H1 (cell line): Measurements from ENCODE around the gene STXBP6. TPM values are rescaled to one million over a fixed set of nuclear protein-coding genes. Genes with fewer than 3 reads are reported as not detected.

Source experiments
- CHD1 ChIP-seq: IDR thresholded peaks from 2 replicates; pipeline ENCODE4 v1.6.1; 2012; ENCODE audit warnings: low read depth, low read length, improper control_type of control experiment
- EP300 ChIP-seq, 2 experiments: IDR thresholded peaks; 1 replicate in 1 of 2; 2 replicates in 1 of 2; pipeline ENCODE4 v1.6.1; 2011 to 2012; ENCODE audit warnings: low read depth in 2 of 2, low read length in 2 of 2, mild to moderate bottlenecking in 2 of 2, borderline replicate concordance in 1 of 2, inconsistent platforms in 1 of 2, moderate library complexity in 1 of 2
- HDAC6 ChIP-seq: IDR thresholded peaks from one replicate; pipeline ENCODE4 v1.7.1; 2012; ENCODE audit warnings: low read depth, mild to moderate bottlenecking, inconsistent platforms, low read length, moderate library complexity
- KDM5A ChIP-seq: fragments of 200-600 bp; IDR thresholded peaks from 2 replicates; pipeline ENCODE4 v1.7.1; 2012; ENCODE audit warnings: mild to moderate bottlenecking, low read length, inconsistent platforms, mixed read lengths
- TCF12 ChIP-seq: IDR thresholded peaks from 2 replicates; pipeline ENCODE4 v1.6.1; 2011; ENCODE audit warnings: low read depth, mild to moderate bottlenecking, low read length
- polyA plus RNA-seq, 7 experiments: library from polyadenylated mRNA; depleted of rRNA in 3 of 7; stranded (reverse) in 5 of 7; unstranded in 2 of 7; fragments of >200 nt in 5 of 7; fragments of 200-250 nt in 2 of 7; gene quantifications; 1 replicate in 5 of 7; 2 replicates in 1 of 7; 4 replicates in 1 of 7; pipeline versions ENCODE4 v1.2.1 to v1.2.3, GENCODE V29; 2011 to 2013; ENCODE audit warnings: missing spikeins in 2 of 7, mixed read lengths in 2 of 7
- total RNA-seq: library from RNA; stranded (reverse); fragmentation: NEBNext Ultra II Directional; extraction: Animal tissue kit (Norgen Biotek cat#: 25700); gene quantifications from 2 replicates; pipeline ENCODE4 v1.2.1, GENCODE V29; 2021

STXBP6 gene
- total and polyA plus RNA-seq, 2 of the 8 experiments (the other 6 are each of a cell fraction or from before 2014, with no cell fraction given), result 9.4 to 18.1 TPM

DNA sequence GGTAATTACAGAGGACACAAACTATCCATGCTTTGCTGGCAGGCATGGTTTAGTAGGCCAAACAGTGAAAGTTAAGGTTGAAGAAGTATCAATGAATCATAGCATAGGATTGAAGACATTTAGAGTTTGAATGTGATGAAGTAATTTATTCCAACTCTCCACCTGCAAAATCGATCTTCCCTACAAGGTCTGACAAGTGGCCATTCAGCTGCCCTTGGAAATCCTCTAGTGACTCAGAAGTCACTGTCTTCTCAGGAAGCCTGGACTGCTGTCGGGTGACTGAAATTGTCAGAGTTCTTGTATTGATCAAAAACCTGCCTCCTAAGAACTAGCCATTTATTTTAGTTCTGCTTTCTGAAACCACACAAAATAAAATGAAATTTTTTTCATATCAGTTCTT lies 17.7 kb upstream of the STXBP6 start (continued):
- TF ChIP-seq TCF12, result no peak
- no peak for TF ChIP-seq KDM5A
- TF ChIP-seq EP300 (IDR thresholded peaks at IDR 0.05; ENCODE audit: borderline replicate concordance in 1 of 2, low read depth in 2 of 2, low read length in 2 of 2), result no peak
- no peak for TF ChIP-seq HDAC6
- TF ChIP-seq CHD1, result no peak
- TF ChIP-seq, all 59 proteins: peak for 0
